ENCODE measurements around the gene ATP7B. TPM values are rescaled to one million over a fixed set of nuclear protein-coding genes. Genes with fewer than 3 reads are reported as not detected.

The ATP7B gene
- total and polyA plus RNA-seq, 2 donors (not counting 3 experiments of a cell fraction or from before 2014, with no cell fraction given) = 4.2 to 8.0 TPM

- Histone ChIP-seq H3K4me3 (replicated peaks in 1 of 3; ENCODE audit: insufficient read depth in 1 of 3, low read depth in 1 of 3, low read length in 3 of 3) (no peak overlapping the region), H3K27me3 (ENCODE audit: control insufficient read depth in 2 of 2, insufficient read depth in 2 of 2, low read length in 2 of 2) (no peaks in the 10 kb centered on the region), H3K9me1 (replicated peaks; ENCODE audit: control insufficient read depth, extremely low read depth, insufficient read depth, low read length) (no peaks in the 10 kb centered on the region), H3K9me3 (replicated peaks; ENCODE audit: control insufficient read depth, insufficient read depth, low read length) (no peaks in the 10 kb centered on the region), H4K20me1 (replicated peaks; ENCODE audit: control insufficient read depth, extremely low read depth, insufficient read depth, low read length) (no peaks in the 10 kb centered on the region), H3K36me3 (ENCODE audit: control insufficient read depth in 2 of 2, extremely low read depth in 1 of 2, insufficient read depth in 2 of 2, low read length in 2 of 2) (no peaks in the 10 kb centered on the region), H3K79me2 (ENCODE audit: control insufficient read depth, insufficient read depth, low read length) (no peaks in the 10 kb centered on the region), H3K27ac (ENCODE audit: insufficient read depth, low read depth, low read length) (no peak overlapping the region), H3K4me1 (ENCODE audit: control insufficient read depth, extremely low read depth, insufficient read depth, low read length) (no peaks in the 10 kb centered on the region), H2AFZ (ENCODE audit: low read depth, low read length) (no peak overlapping the region), H3K9ac (replicated peaks; ENCODE audit: extremely low read depth, insufficient read depth, low read length) (no peak overlapping the region), H3K4me2 (ENCODE audit: insufficient read depth, low read length) (no peak overlapping the region)
- DNase-seq (ENCODE audit: low read depth, low spot score) (no peak), FAIRE-seq (no peak)
- POLR2A ChIA-PET = no interaction called here
- CTCF ChIA-PET = interaction anchor here (1.4 kb wide), 1 partner anchor 15 kb away, joined by 5 read pairs; no protein-coding TSS in a partner anchor
- dilution Hi-C loops (cut with MboI; ENCODE audit: extremely low pct_ligation_motif_present, low sequenced_read_pairs) (no loop called here), intact Hi-C loops (cut with micrococcal nuclease) (no loop called here)
- TF ChIP-seq GATA2 (IDR thresholded peaks at IDR 0.05; ENCODE audit: insufficient read depth, insufficient read length, low read depth, low read length) (no peak), FOS (IDR thresholded peaks at IDR 0.05; ENCODE audit: borderline replicate concordance, insufficient read depth, low read length) (no peak)
- BruUV-seq (replicated peaks) = no TSS peak
These were observed 72.8 kb downstream of the ATP7B start for GRCh38 chr13:51938454-51938853.

GRCh38 chr13:51937320-51938290 lies 73.6 kb downstream of the ATP7B start:
- Histone ChIP-seq H3K27ac (ENCODE audit: insufficient read depth, low read depth, low read length) (no peak overlapping the region), H4K20me1 (replicated peaks; ENCODE audit: control insufficient read depth, extremely low read depth, insufficient read depth, low read length) (no peaks in the 10 kb centered on the region), H3K9me3 (replicated peaks; ENCODE audit: control insufficient read depth, insufficient read depth, low read length) (no peaks in the 10 kb centered on the region), H3K4me3 (replicated peaks in 1 of 3; ENCODE audit: insufficient read depth in 1 of 3, low read depth in 1 of 3, low read length in 3 of 3) (no peak overlapping the region), H3K9ac (replicated peaks; ENCODE audit: extremely low read depth, insufficient read depth, low read length) (no peak overlapping the region), H3K4me2 (ENCODE audit: insufficient read depth, low read length) (no peak overlapping the region), H3K9me1 (replicated peaks; ENCODE audit: control insufficient read depth, extremely low read depth, insufficient read depth, low read length) (no peaks in the 10 kb centered on the region), H3K4me1 (ENCODE audit: control insufficient read depth, extremely low read depth, insufficient read depth, low read length) (no peaks in the 10 kb centered on the region), H3K79me2 (ENCODE audit: control insufficient read depth, insufficient read depth, low read length) (no peaks in the 10 kb centered on the region), H3K27me3 (ENCODE audit: control insufficient read depth in 2 of 2, insufficient read depth in 2 of 2, low read length in 2 of 2) (no peaks in the 10 kb centered on the region), H3K36me3 (ENCODE audit: control insufficient read depth in 2 of 2, extremely low read depth in 1 of 2, insufficient read depth in 2 of 2, low read length in 2 of 2) (no peaks in the 10 kb centered on the region), H2AFZ (ENCODE audit: low read depth, low read length) (no peak overlapping the region)
- no TSS peak for BruUV-seq (replicated peaks)
- intact Hi-C loops (cut with micrococcal nuclease) = no loop called here
- ChIA-PET CTCF (no interaction called here), POLR2A (no interaction called here)
- TF ChIP-seq MAX (IDR thresholded peaks at IDR 0.05; ENCODE audit: insufficient read depth, insufficient read length) (no peak), CTCF (IDR thresholded peaks at IDR 0.05; ENCODE audit: extremely low read depth in 1 of 2, insufficient read depth in 1 of 2, low read depth in 1 of 2, low read length in 2 of 2) (no peak), JUN (IDR thresholded peaks at IDR 0.05; ENCODE audit: borderline replicate concordance, insufficient read depth, insufficient read length, low read depth) (no peak), FOS (IDR thresholded peaks at IDR 0.05; ENCODE audit: borderline replicate concordance, insufficient read depth, low read length) (no peak), POLR2AphosphoS5 (IDR thresholded peaks at IDR 0.05; ENCODE audit: insufficient read depth, low read depth, low read length) (no peak), GATA2 (IDR thresholded peaks at IDR 0.05; ENCODE audit: insufficient read depth, insufficient read length, low read depth, low read length) (no peak)
- dilution Hi-C loops (cut with MboI; ENCODE audit: extremely low pct_ligation_motif_present, low sequenced_read_pairs) = no loop called here
- no peak for DNase-seq (ENCODE audit: low read depth, low spot score)
- no peak for FAIRE-seq
